HepG2 (cell line): ENCODE data around the gene HSP90AB1. TPM values are rescaled to one million over a fixed set of nuclear protein-coding genes. Genes with fewer than 3 reads are reported as not detected.
A peak's percentile ranks its signal among the peaks of the same experiment; 100 is the strongest.

ENCODE experiments used
- ATAC-seq: fragments of 200-7000 bp; cut with Tn5 transposase; 3 replicates; pipeline ENCODE4 v1.9.1; 2020; ENCODE audit warnings: mild to moderate bottlenecking, moderate library complexity
- BruUV-seq: library from RNA; stranded (reverse); fragments of 400-500 nt; replicated peaks from 2 replicates; lab custom pipeline; 2021; lab: Mats Ljungman, UMichigan
- CTCF ChIA-PET: fragments of 300-600 bp; formaldehyde crosslinking; extraction: SDS; loops from one replicate; lab custom pipeline; 2021; ENCODE audit warnings: low total read pairs, inconsistent platforms, low intra/inter-chr PET ratio; lab: Yijun Ruan, JAX
- POLR2A ChIA-PET: fragments of 350-600 bp; sonication (Branson Sonifier 250); formaldehyde crosslinking; loops from one replicate; lab custom pipeline; 2020; ENCODE audit warnings: antibody characterized with exemption, inconsistent platforms; lab: Yijun Ruan, JAX
- DNase-seq: peaks from one replicate; pipeline ENCODE4 v3.0.0-alpha.2; 2015; ENCODE audit warnings: low spot score
- FAIRE-seq: peaks from 3 replicates; lab custom pipeline; 2011; peaks lifted over from hg19 to GRCh38; lab: Jason Lieb, UNC
- H2AFZ ChIP-seq: one replicate; pipeline ENCODE4 v1.6.1; 2011; ENCODE audit warnings: low read length, inconsistent platforms
- H3K27ac ChIP-seq: fragments of 300-600 bp; 3 replicates; pipeline ENCODE4 v1.8.0; 2011; ENCODE audit warnings: mixed run types, mild to moderate bottlenecking, mixed read lengths, low read length, inconsistent platforms; ENCODE audit not compliant: insufficient read depth; ENCODE audit errors: extremely low read length
- H3K27me3 ChIP-seq, 2 experiments: fragments of 200-600 bp in 1 of 2; 2 replicates in 1 of 2; 3 replicates in 1 of 2; pipeline versions ENCODE4 v1.6.0 to v1.8.0; 2011; ENCODE audit warnings: low read length in 2 of 2, mild to moderate bottlenecking in 2 of 2, moderate library complexity in 2 of 2, inconsistent platforms in 1 of 2; ENCODE audit not compliant: insufficient read depth in 2 of 2, control insufficient read depth in 1 of 2
- H3K36me3 ChIP-seq, 2 experiments: fragments of 200-600 bp in 1 of 2; replicated peaks in 1 of 2; 2 replicates in 1 of 2; 3 replicates in 1 of 2; pipeline versions ENCODE4 v1.5.1 to v1.8.0; 2011; ENCODE audit warnings: low read length in 2 of 2, inconsistent platforms in 1 of 2; ENCODE audit not compliant: insufficient read depth in 2 of 2, control insufficient read depth in 1 of 2
- H3K4me1 ChIP-seq: 2 replicates; pipeline ENCODE4 v1.5.1; 2012; ENCODE audit warnings: low read length, inconsistent platforms; ENCODE audit not compliant: insufficient read depth
- H3K4me2 ChIP-seq: 2 replicates; pipeline ENCODE4 v1.6.0; 2011; ENCODE audit warnings: low read depth, low read length, inconsistent platforms
- H3K4me3 ChIP-seq, 3 experiments: fragments of 200-600 bp in 1 of 3; sonication (generic), shearing (Covaris generic) in 1 of 3; replicated peaks in 1 of 3; 2 replicates each; pipeline ENCODE4 v1.5.1; 2011 to 2016; ENCODE audit warnings: low read length in 3 of 3, inconsistent platforms in 2 of 3, low read depth in 2 of 3, mild to moderate bottlenecking in 2 of 3, control low read depth in 1 of 3, mixed read lengths in 1 of 3; ENCODE audit not compliant: insufficient read depth in 1 of 3
- H3K79me2 ChIP-seq: one replicate; pipeline ENCODE4 v1.6.1; 2011; ENCODE audit warnings: low read length, inconsistent platforms; ENCODE audit not compliant: insufficient read depth
- H3K9ac ChIP-seq: 2 replicates; pipeline ENCODE4 v1.6.0; 2011; ENCODE audit warnings: mild to moderate bottlenecking, low read depth, low read length, inconsistent platforms; ENCODE audit not compliant: insufficient read depth
- H3K9me3 ChIP-seq: 2 replicates; pipeline ENCODE4 v1.5.1; 2012; ENCODE audit warnings: mild to moderate bottlenecking, low read length
- H4K20me1 ChIP-seq: 2 replicates; pipeline ENCODE4 v1.6.0; 2011; ENCODE audit warnings: inconsistent platforms, mild to moderate bottlenecking, low read length, moderate library complexity; ENCODE audit not compliant: insufficient read depth
- DNMT1 ChIP-seq: sonication (generic); formaldehyde crosslinking; IDR thresholded peaks from 2 replicates; pipeline ENCODE4 v1.5.1; 2020; ENCODE audit warnings: mild to moderate bottlenecking, missing genetic modification reagents
- IRF9 ChIP-seq: sonication (generic); formaldehyde crosslinking; IDR thresholded peaks from 2 replicates; pipeline ENCODE4 v1.8.0; 2022; ENCODE audit warnings: missing genetic modification reagents, mild to moderate bottlenecking, borderline replicate concordance
- KDM1A ChIP-seq: IDR thresholded peaks from 2 replicates; pipeline ENCODE4 v1.6.1; 2016; ENCODE audit warnings: missing compliant biosample characterization
- KDM4B ChIP-seq: sonication (generic); formaldehyde crosslinking; IDR thresholded peaks from 2 replicates; pipeline ENCODE4 v1.4.0; 2020; ENCODE audit warnings: missing genetic modification reagents
- MEIS2 ChIP-seq: sonication (generic); formaldehyde crosslinking; IDR thresholded peaks from 2 replicates; pipeline ENCODE4 v1.9.0; 2021; ENCODE audit warnings: mild to moderate bottlenecking, missing genetic modification reagents
- MIER2 ChIP-seq: IDR thresholded peaks from 2 replicates; pipeline ENCODE4 v1.6.1; 2016; ENCODE audit warnings: missing biosample characterization, missing genetic modification reagents
- MTF1 ChIP-seq: sonication (generic); formaldehyde crosslinking; IDR thresholded peaks from 2 replicates; pipeline ENCODE4 v1.5.0; 2020; ENCODE audit warnings: missing genetic modification reagents
- NR2F6 ChIP-seq, 2 experiments: IDR thresholded peaks; 2 replicates each; pipeline ENCODE4 v1.6.1; 2016; ENCODE audit warnings: antibody characterized with exemption in 1 of 2, mild to moderate bottlenecking in 1 of 2
- PPARG ChIP-seq: conservative IDR thresholded peaks from 2 replicates; pipeline ENCODE4 v1.6.1; 2016; ENCODE audit warnings: missing biosample characterization, missing genetic modification reagents
- REST ChIP-seq, 2 experiments: IDR thresholded peaks; 2 replicates each; pipeline ENCODE4 v1.6.1; 2011 to 2012; ENCODE audit warnings: low read length in 2 of 2, borderline replicate concordance in 1 of 2, low read depth in 1 of 2, mild to moderate bottlenecking in 1 of 2, moderate library complexity in 1 of 2
- ZNF44 ChIP-seq: sonication (generic); formaldehyde crosslinking; IDR thresholded peaks from 2 replicates; pipeline ENCODE4 v1.5.1; 2020; ENCODE audit warnings: mild to moderate bottlenecking, missing genetic modification reagents
- ZNF713 ChIP-seq: sonication (generic); formaldehyde crosslinking; IDR thresholded peaks from 2 replicates; pipeline ENCODE4 v1.4.0; 2020; ENCODE audit warnings: mild to moderate bottlenecking, missing genetic modification reagents
- ZNF788 ChIP-seq: sonication (generic); formaldehyde crosslinking; IDR thresholded peaks from 2 replicates; pipeline ENCODE4 v1.5.0; 2020; ENCODE audit warnings: mild to moderate bottlenecking, missing genetic modification reagents, borderline replicate concordance
- WGBS: methylation state at CpG from one replicate; pipeline ENCODE4 v1.1.6; 2017; ENCODE audit warnings: low lambda C conversion rate; 5-methylcytosine and 5-hydroxymethylcytosine counted together
- in situ Hi-C: cut with HindIII; loops from 2 replicates; pipeline ENCODE4 v1.10.0; 2017; ENCODE audit warnings: low pct_unique_long_range_greater_than_20kb; ENCODE audit not compliant: extremely low pct_ligation_motif_present
- intact Hi-C: fragments of 100-400 bp; cut with micrococcal nuclease; formaldehyde crosslinking; loops from one replicate; pipeline ENCODE4 v1.10.0; 2022; ENCODE audit not compliant: unreplicated experiment
- polyA plus RNA-seq, 8 experiments: library from polyadenylated mRNA; depleted of rRNA in 3 of 8; stranded (reverse) in 7 of 8; unstranded in 1 of 8; fragments of >200 nt; fragmentation: Illumina TruSeq in 4 of 8; extraction: Trizol in 4 of 8; gene quantifications; 2 replicates each; pipeline versions ENCODE4 v1.2.1 to v1.2.3, GENCODE V29; 2011 to 2016; ENCODE audit warnings: low read depth in 4 of 8, missing spikeins in 1 of 8, mixed read lengths in 1 of 8; ENCODE audit not compliant: insufficient read depth in 1 of 8
- total RNA-seq, 5 experiments: library from RNA; depleted of rRNA; stranded (reverse); fragments of >200 nt; fragmentation: Illumina TruSeq; extraction: Trizol; gene quantifications; 2 replicates each; pipeline ENCODE4 v1.2.3, GENCODE V29; 2016; ENCODE audit warnings: low read depth in 1 of 5
- TF ChIP-seq, protein P1 (sequence below): sonication (generic); formaldehyde crosslinking; IDR thresholded peaks from 2 replicates; pipeline ENCODE4 v1.5.0; 2020; ENCODE audit warnings: missing genetic modification reagents
- TF ChIP-seq, protein P2 (sequence below): sonication (generic); formaldehyde crosslinking; IDR thresholded peaks from 2 replicates; pipeline ENCODE4; 2020; ENCODE audit warnings: missing genetic modification reagents, mild to moderate bottlenecking, borderline replicate concordance

Gene HSP90AB1
- total and polyA plus RNA-seq, 2 of the 13 experiments (the other 11 are each of a cell fraction or from before 2014, with no cell fraction given): 1,325 to 1,472 TPM

DNA sequence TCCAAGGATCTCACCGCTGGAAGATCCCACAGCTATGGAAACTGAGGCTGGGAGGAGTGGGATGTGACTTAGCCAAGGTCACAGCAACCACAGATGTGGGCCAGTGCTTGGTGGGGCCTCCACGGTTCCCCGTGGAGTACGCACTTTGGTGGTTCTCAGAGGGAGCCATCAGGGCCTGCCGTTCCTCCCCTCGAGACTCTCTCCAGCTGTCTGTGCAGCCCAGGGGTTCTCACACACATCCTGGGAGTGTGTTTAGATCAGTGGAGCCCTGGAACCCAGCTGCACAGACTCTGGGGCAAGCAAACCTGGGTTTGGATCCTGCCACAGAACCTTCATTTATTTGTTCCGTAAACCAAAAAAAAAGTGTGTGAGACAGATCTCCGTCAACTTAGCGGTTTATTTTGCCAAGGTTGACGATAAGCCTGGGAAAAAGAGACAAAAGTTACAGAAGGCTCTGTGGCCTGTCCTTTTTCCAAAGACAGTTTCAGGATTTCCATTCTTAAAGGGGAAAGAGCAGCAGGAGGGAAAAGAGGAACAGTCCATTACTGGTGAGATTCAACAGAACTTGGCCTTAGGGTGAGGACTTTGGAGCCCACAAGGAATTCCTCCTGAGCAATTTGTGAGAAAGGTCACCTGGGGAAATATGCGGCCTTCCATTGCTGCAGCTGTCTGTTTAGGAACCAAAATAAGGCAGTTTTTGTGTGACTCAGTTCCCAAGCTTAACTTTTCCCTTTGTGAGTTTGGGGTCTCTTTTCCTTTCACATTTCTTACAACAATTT lies 43.7 kb upstream of the HSP90AB1 start:
- no peaks in the 10 kb centered on the region for H3K36me3 ChIP-seq
- H3K27me3 ChIP-seq: no peaks in the 10 kb centered on the region; a peak in 2 of 5 replicates
- peak overlapping the region in 2 of 3 experiments; percentile 25 to 35; a peak in 2 of 6 replicates for H3K4me3 ChIP-seq
- H4K20me1 ChIP-seq: no peaks in the 10 kb centered on the region
- DNase-seq: no peak
- peak overlapping the region; percentile 20; the same call in 1 of the 2 replicates for H3K9ac ChIP-seq
- H3K79me2 ChIP-seq: no peaks in the 10 kb centered on the region
- H3K4me1 ChIP-seq: peaks cover 69% of the 10 kb centered on the region
- ATAC-seq: peak; percentile 66
- intact Hi-C loops (no loop called here), in situ Hi-C loops (no loop called here)
- H3K4me2 ChIP-seq: peak overlapping the region; percentile 80
- peak overlapping the region; percentile 74 for H2AFZ ChIP-seq
- no TSS peak for BruUV-seq
- FAIRE-seq: peak; percentile 49
- ChIA-PET CTCF (no interaction called here), POLR2A (interaction anchor here (1.3 to 2.3 kb wide), 3 partner anchors 8 to 44 kb away, joined by 3 to 15 read pairs (median 5); partner anchors contain the start of gene HSP90AB1)
- 8% methylated on average over 7 of the region's 11 CpGs for WGBS
- no peaks in the 10 kb centered on the region for H3K9me3 ChIP-seq
- H3K27ac ChIP-seq: no peak overlapping the region
- TF ChIP-seq MEIS2 (CRISPR knock-in tag) (0 out of 2 replicates have a peak, but pooled peaks have one; percentile 5), ZNF788 (CRISPR knock-in tag) (no peak), PPARG (CRISPR knock-in tag) (peak; percentile 91), IRF9 (no peak), ZNF713 (no peak), MTF1 (CRISPR knock-in tag) (no peak), ZNF44 (CRISPR knock-in tag) (no peak), KDM4B (CRISPR knock-in tag) (no peak), MIER2 (no peak), REST (IDR thresholded peaks at IDR 0.05; ENCODE audit: borderline replicate concordance in 1 of 2, low read depth in 1 of 2, low read length in 2 of 2) (no peak), NR2F6 (IDR thresholded peaks at IDR 0.05) (no peak; the same call in 1 of the 2 replicates), NR2F6 (CRISPR knock-in tag; IDR thresholded peaks at IDR 0.05) (no peak), KDM1A (no peak), DNMT1 (CRISPR knock-in tag) (no peak)
- TF ChIP-seq, protein P1, sequence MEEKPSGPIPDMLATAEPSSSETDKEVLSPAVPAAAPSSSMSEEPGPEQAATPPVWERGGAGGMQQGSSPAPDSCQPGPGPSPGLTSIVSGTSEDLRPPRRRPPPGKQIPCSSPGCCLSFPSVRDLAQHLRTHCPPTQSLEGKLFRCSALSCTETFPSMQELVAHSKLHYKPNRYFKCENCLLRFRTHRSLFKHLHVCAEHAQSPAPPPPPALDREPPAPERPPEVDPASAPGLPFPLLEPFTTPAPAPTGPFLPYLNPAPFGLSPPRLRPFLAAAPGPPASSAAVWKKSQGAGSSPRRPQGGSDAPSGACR (CRISPR knock-in tag): 0 out of 2 replicates have a peak, but pooled peaks have one; percentile 40
- TF ChIP-seq, protein P2, sequence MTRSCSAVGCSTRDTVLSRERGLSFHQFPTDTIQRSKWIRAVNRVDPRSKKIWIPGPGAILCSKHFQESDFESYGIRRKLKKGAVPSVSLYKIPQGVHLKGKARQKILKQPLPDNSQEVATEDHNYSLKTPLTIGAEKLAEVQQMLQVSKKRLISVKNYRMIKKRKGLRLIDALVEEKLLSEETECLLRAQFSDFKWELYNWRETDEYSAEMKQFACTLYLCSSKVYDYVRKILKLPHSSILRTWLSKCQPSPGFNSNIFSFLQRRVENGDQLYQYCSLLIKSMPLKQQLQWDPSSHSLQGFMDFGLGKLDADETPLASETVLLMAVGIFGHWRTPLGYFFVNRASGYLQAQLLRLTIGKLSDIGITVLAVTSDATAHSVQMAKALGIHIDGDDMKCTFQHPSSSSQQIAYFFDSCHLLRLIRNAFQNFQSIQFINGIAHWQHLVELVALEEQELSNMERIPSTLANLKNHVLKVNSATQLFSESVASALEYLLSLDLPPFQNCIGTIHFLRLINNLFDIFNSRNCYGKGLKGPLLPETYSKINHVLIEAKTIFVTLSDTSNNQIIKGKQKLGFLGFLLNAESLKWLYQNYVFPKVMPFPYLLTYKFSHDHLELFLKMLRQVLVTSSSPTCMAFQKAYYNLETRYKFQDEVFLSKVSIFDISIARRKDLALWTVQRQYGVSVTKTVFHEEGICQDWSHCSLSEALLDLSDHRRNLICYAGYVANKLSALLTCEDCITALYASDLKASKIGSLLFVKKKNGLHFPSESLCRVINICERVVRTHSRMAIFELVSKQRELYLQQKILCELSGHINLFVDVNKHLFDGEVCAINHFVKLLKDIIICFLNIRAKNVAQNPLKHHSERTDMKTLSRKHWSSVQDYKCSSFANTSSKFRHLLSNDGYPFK (CRISPR knock-in tag): no peak
